H1 (cell line): Measurements from ENCODE around the gene DNASE2B. TPM values are rescaled to one million over a fixed set of nuclear protein-coding genes. Genes with fewer than 3 reads are reported as not detected.

ENCODE experiments used
- CTCF ChIA-PET: fragments of 300-600 bp; sonication (Branson Sonifier 250); formaldehyde crosslinking; loops from one replicate; lab custom pipeline; 2021; ENCODE audit not compliant: partially characterized antibody; lab: Charles Lee
- POLR2A ChIA-PET: fragments of 300-600 bp; sonication (Branson Sonifier 250); formaldehyde crosslinking; loops from one replicate; lab custom pipeline; 2021; ENCODE audit warnings: inconsistent platforms; ENCODE audit not compliant: partially characterized antibody; lab: Charles Lee
- DNase-seq, 2 experiments: peaks; one replicate each; pipeline versions ENCODE4 v3.0.0 to v3.0.0-alpha.2; 2010 to 2022; ENCODE audit warnings: low spot score in 2 of 2, low read depth in 1 of 2, mixed read lengths in 1 of 2
- FAIRE-seq: peaks from 2 replicates; lab custom pipeline; 2011; peaks lifted over from hg19 to GRCh38; lab: Jason Lieb, UNC
- H2AFZ ChIP-seq: 2 replicates; pipeline ENCODE4 v1.8.1; 2012; ENCODE audit warnings: low read length, inconsistent platforms
- H2AK5ac ChIP-seq: 2 replicates; pipeline ENCODE4 v1.6.1; 2013; ENCODE audit warnings: low read depth, low read length
- H2BK120ac ChIP-seq: replicated peaks from 2 replicates; pipeline ENCODE3; 2013; ENCODE audit warnings: low read depth, low read length, inconsistent platforms
- H2BK12ac ChIP-seq: 2 replicates; pipeline ENCODE4 v1.6.1; 2013; ENCODE audit warnings: low read depth, low read length
- H2BK15ac ChIP-seq: 2 replicates; pipeline ENCODE4 v1.6.1; 2013; ENCODE audit warnings: low read length
- H2BK20ac ChIP-seq: 2 replicates; pipeline ENCODE4 v1.6.1; 2013; ENCODE audit warnings: low read length
- H2BK5ac ChIP-seq: 2 replicates; pipeline ENCODE4 v1.6.1; 2013; ENCODE audit warnings: low read depth, low read length
- H3K14ac ChIP-seq: 2 replicates; pipeline ENCODE4 v1.6.1; 2013; ENCODE audit warnings: inconsistent platforms; ENCODE audit not compliant: insufficient read length
- H3K18ac ChIP-seq: 2 replicates; pipeline ENCODE4 v1.6.1; 2013; ENCODE audit warnings: low read length; ENCODE audit errors: extremely low read depth
- H3K23ac ChIP-seq: 2 replicates; pipeline ENCODE4 v1.6.1; 2013; ENCODE audit warnings: inconsistent platforms; ENCODE audit not compliant: insufficient read length
- H3K23me2 ChIP-seq: 2 replicates; pipeline ENCODE4 v1.6.1; 2013; ENCODE audit warnings: low read depth, low read length
- H3K27ac ChIP-seq: 2 replicates; pipeline ENCODE4 v1.6.1; 2011; ENCODE audit warnings: low read depth, low read length, inconsistent platforms
- H3K27me3 ChIP-seq, 4 experiments: replicated peaks in 1 of 4; 1 replicate in 1 of 4; 2 replicates in 3 of 4; pipeline versions ENCODE4 v1.6.1 to v1.8.1; 2011 to 2013; ENCODE audit warnings: low read length in 3 of 4, mild to moderate bottlenecking in 3 of 4, inconsistent platforms in 2 of 4, mixed read lengths in 2 of 4, moderate library complexity in 1 of 4; ENCODE audit not compliant: control insufficient read depth in 3 of 4, insufficient read depth in 3 of 4; ENCODE audit errors: extremely low read depth in 1 of 4
- H3K36me3 ChIP-seq, 4 experiments: 2 replicates each; pipeline versions ENCODE4 v1.6.1 to v1.8.1; 2011 to 2013; ENCODE audit warnings: mild to moderate bottlenecking in 4 of 4, low read length in 3 of 4, moderate library complexity in 2 of 4, control low read depth in 1 of 4, inconsistent platforms in 1 of 4; ENCODE audit not compliant: insufficient read depth in 4 of 4, control insufficient read depth in 2 of 4
- H3K4ac ChIP-seq: replicated peaks from 2 replicates; pipeline ENCODE3; 2013; ENCODE audit warnings: low read length, low read depth, mixed read lengths, inconsistent platforms; ENCODE audit not compliant: insufficient read length
- H3K4me1 ChIP-seq, 4 experiments: replicated peaks in 1 of 4; 1 replicate in 1 of 4; 2 replicates in 3 of 4; pipeline versions ENCODE4 v1.6.1 to v1.8.1; 2011 to 2013; ENCODE audit warnings: low read length in 3 of 4, inconsistent platforms in 2 of 4, mixed read lengths in 1 of 4; ENCODE audit not compliant: insufficient read depth in 4 of 4, control insufficient read depth in 3 of 4
- H3K4me2 ChIP-seq, 2 experiments: 2 replicates each; pipeline versions ENCODE4 v1.6.1 to v1.8.1; 2011 to 2013; ENCODE audit warnings: low read depth in 2 of 2, low read length in 2 of 2, control low read depth in 1 of 2, inconsistent platforms in 1 of 2, mild to moderate bottlenecking in 1 of 2; ENCODE audit not compliant: insufficient read depth in 1 of 2
- H3K4me3 ChIP-seq, 4 experiments: fragments of 200-600, 300-600 bp in 1 of 4; sonication (generic), shearing (Covaris generic), sonication (Bioruptor Twin) in 1 of 4; 2 replicates each; pipeline versions ENCODE4 v1.5.1 to v1.8.1; 2011 to 2016; ENCODE audit warnings: low read length in 4 of 4, low read depth in 3 of 4, control low read depth in 2 of 4, inconsistent platforms in 2 of 4, mild to moderate bottlenecking in 2 of 4, mixed read lengths in 1 of 4, moderate library complexity in 1 of 4; ENCODE audit not compliant: insufficient read depth in 2 of 4; ENCODE audit errors: extremely low read depth in 1 of 4
- H3K56ac ChIP-seq: replicated peaks from 2 replicates; pipeline ENCODE3; 2013; ENCODE audit warnings: low read depth, mild to moderate bottlenecking, mixed read lengths, low read length, inconsistent platforms; ENCODE audit not compliant: insufficient read length
- H3K79me1 ChIP-seq: 2 replicates; pipeline ENCODE4 v1.6.1; 2013; ENCODE audit warnings: low read depth, low read length, control low read depth
- H3K79me2 ChIP-seq, 2 experiments: 2 replicates each; pipeline versions ENCODE4 v1.6.1 to v1.8.1; 2012 to 2013; ENCODE audit warnings: low read length in 2 of 2, mild to moderate bottlenecking in 2 of 2, inconsistent platforms in 1 of 2; ENCODE audit not compliant: insufficient read depth in 2 of 2, control insufficient read depth in 1 of 2
- H3K9ac ChIP-seq, 4 experiments: replicated peaks in 1 of 4; 1 replicate in 1 of 4; 2 replicates in 3 of 4; pipeline versions ENCODE4 v1.6.1 to v1.8.1; 2011 to 2013; ENCODE audit warnings: low read depth in 3 of 4, low read length in 3 of 4, control low read depth in 2 of 4, mild to moderate bottlenecking in 2 of 4, moderate library complexity in 2 of 4, inconsistent platforms in 1 of 4; ENCODE audit errors: extremely low read depth in 1 of 4
- H3K9me3 ChIP-seq, 2 experiments: 2 replicates each; pipeline versions ENCODE4 v1.6.1 to v1.8.1; 2012 to 2013; ENCODE audit warnings: mild to moderate bottlenecking in 2 of 2, moderate library complexity in 2 of 2, control low read depth in 1 of 2, inconsistent platforms in 1 of 2, low read depth in 1 of 2, low read length in 1 of 2, mixed read lengths in 1 of 2; ENCODE audit not compliant: insufficient read depth in 2 of 2
- H4K20me1 ChIP-seq, 2 experiments: replicated peaks in 1 of 2; 2 replicates each; pipeline versions ENCODE3 to v1.8.1; 2011 to 2013; ENCODE audit warnings: inconsistent platforms in 2 of 2, low read length in 2 of 2, mild to moderate bottlenecking in 1 of 2; ENCODE audit not compliant: insufficient read depth in 2 of 2, control insufficient read depth in 1 of 2
- H4K5ac ChIP-seq: 2 replicates; pipeline ENCODE4 v1.6.1; 2013; ENCODE audit warnings: low read length, low read depth, mixed read lengths, inconsistent platforms; ENCODE audit not compliant: insufficient read length
- H4K8ac ChIP-seq: 2 replicates; pipeline ENCODE4 v1.8.0; 2013; ENCODE audit warnings: mild to moderate bottlenecking, moderate library complexity, low read length, inconsistent platforms; ENCODE audit not compliant: insufficient read depth; ENCODE audit errors: extremely low read depth
- H4K91ac ChIP-seq: replicated peaks from 2 replicates; pipeline ENCODE3; 2013; ENCODE audit warnings: low read length, mixed read lengths, inconsistent platforms; ENCODE audit not compliant: insufficient read length
- MAFK ChIP-seq: IDR thresholded peaks from 2 replicates; pipeline ENCODE4 v1.6.1; 2012; ENCODE audit warnings: low read depth, mild to moderate bottlenecking, improper control_type of control experiment, low read length
- RFX5 ChIP-seq: IDR thresholded peaks from 2 replicates; pipeline ENCODE4 v1.6.1; 2011; ENCODE audit warnings: low read depth, low read length, improper control_type of control experiment, borderline replicate concordance
- RXRA ChIP-seq: IDR thresholded peaks from 2 replicates; pipeline ENCODE4 v1.6.1; 2011; ENCODE audit warnings: low read depth, mild to moderate bottlenecking, low read length, moderate library complexity; ENCODE audit not compliant: insufficient read depth
- SAP30 ChIP-seq: fragments of 300-600 bp; sonication (generic); IDR thresholded peaks from 2 replicates; pipeline ENCODE4 v1.7.1; 2012; ENCODE audit warnings: low read length, moderate library complexity, mild to moderate bottlenecking, inconsistent platforms; ENCODE audit not compliant: insufficient read depth, insufficient replicate concordance
- SIX5 ChIP-seq: IDR thresholded peaks from 2 replicates; pipeline ENCODE4 v1.6.1; 2011; ENCODE audit warnings: mild to moderate bottlenecking, low read depth, low read length
- ZNF274 ChIP-seq: IDR thresholded peaks from 2 replicates; pipeline ENCODE4 v1.7.0; 2012; ENCODE audit warnings: low read length, borderline replicate concordance; ENCODE audit errors: extremely low read depth
- WGBS, 2 experiments: shearing (Covaris generic) in 1 of 2; methylation state at CpG; one replicate each; pipeline versions ENCODE4 v1.1.6 to v1.1.7; 2013 to 2015; ENCODE audit warnings: low lambda C conversion rate in 2 of 2, mixed read lengths in 2 of 2, inconsistent platforms in 1 of 2, low coverage in 1 of 2, missing lambda C conversion rate in 1 of 2; ENCODE audit not compliant: insufficient replicate concordance in 2 of 2, insufficient coverage in 1 of 2, insufficient read length in 1 of 2; ENCODE audit errors: extremely low coverage in 1 of 2, missing lambda C conversion rate in 1 of 2; 5-methylcytosine and 5-hydroxymethylcytosine counted together
- polyA plus RNA-seq, 7 experiments: library from polyadenylated mRNA; depleted of rRNA in 3 of 7; stranded (reverse) in 5 of 7; unstranded in 2 of 7; fragments of >200 nt in 5 of 7; fragments of 200-250 nt in 2 of 7; gene quantifications; 1 replicate in 5 of 7; 2 replicates in 1 of 7; 4 replicates in 1 of 7; pipeline versions ENCODE4 v1.2.1 to v1.2.3, GENCODE V29; 2011 to 2013; ENCODE audit warnings: missing spikeins in 2 of 7, mixed read lengths in 2 of 7
- total RNA-seq: library from RNA; stranded (reverse); fragmentation: NEBNext Ultra II Directional; extraction: Animal tissue kit (Norgen Biotek cat#: 25700); gene quantifications from 2 replicates; pipeline ENCODE4 v1.2.1, GENCODE V29; 2021

The DNASE2B gene
- total and polyA plus RNA-seq, 2 of the 8 experiments (the other 6 are each of a cell fraction or from before 2014, with no cell fraction given), result not detected

DNA sequence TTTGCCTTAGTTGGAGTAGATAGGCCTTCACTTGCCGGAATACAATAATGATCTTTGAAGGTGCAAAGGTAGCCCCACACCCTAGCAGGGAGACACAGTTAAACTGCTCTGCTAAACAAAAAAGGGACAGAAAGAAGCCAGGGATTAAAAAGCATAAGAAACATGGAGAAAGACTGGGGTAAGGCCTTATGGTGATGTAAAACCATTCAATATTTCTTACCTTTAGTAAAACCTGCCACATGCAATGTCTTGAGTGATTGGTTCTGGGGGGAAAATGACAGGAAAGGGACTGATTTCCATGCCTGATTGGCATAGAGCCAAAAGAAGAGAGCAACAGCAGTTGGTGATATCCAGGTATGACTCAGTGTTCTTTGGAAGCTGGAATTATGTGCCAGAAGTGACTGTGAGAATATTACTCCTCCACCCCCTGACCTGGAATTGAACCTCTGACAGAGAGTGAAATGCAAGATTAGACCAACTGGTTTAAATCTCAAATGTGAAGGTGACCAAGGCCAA, 8.1 kb downstream of the DNASE2B start:
- ChIA-PET POLR2A (no interaction called here), CTCF (interaction anchor here (0.6 to 1.2 kb wide), 2 partner anchors 376 to 780 kb away, joined by 3 read pairs; no protein-coding TSS in a partner anchor)
- H3K27me3 ChIP-seq, result no peaks in the 10 kb centered on the region
- H3K14ac ChIP-seq, result no peak overlapping the region
- no peaks in the 10 kb centered on the region for H3K23me2 ChIP-seq
- no peak for DNase-seq
- no peaks in the 10 kb centered on the region for H3K4me1 ChIP-seq
- H3K79me1 ChIP-seq, result no peaks in the 10 kb centered on the region
- H4K8ac ChIP-seq, result no peak overlapping the region
- no peak overlapping the region for H3K27ac ChIP-seq
- WGBS, 2 experiments, result 100% methylated on average over 1 of the region's 1 CpG; no CpG with 5 or more reads in 1 of the 2 experiments
- no peak overlapping the region for H3K4me3 ChIP-seq
- H2BK20ac ChIP-seq, result no peak overlapping the region
- no peak overlapping the region for H4K91ac ChIP-seq
- no peak overlapping the region for H3K9ac ChIP-seq
- H2BK120ac ChIP-seq, result no peak overlapping the region
- H3K56ac ChIP-seq, result no peak overlapping the region
- H3K4ac ChIP-seq, result no peak overlapping the region
- no peak overlapping the region for H2BK12ac ChIP-seq
- no peak overlapping the region for H3K23ac ChIP-seq
- H2AFZ ChIP-seq, result no peak overlapping the region
- H3K9me3 ChIP-seq, result no peaks in the 10 kb centered on the region
- H3K4me2 ChIP-seq, result no peak overlapping the region
- H3K79me2 ChIP-seq, result no peaks in the 10 kb centered on the region
- no peak for FAIRE-seq
- no peak overlapping the region for H3K18ac ChIP-seq
- no peaks in the 10 kb centered on the region for H4K20me1 ChIP-seq
- no peak overlapping the region for H2AK5ac ChIP-seq
- no peak overlapping the region for H2BK15ac ChIP-seq
- H2BK5ac ChIP-seq, result no peak overlapping the region
- H3K36me3 ChIP-seq, result no peaks in the 10 kb centered on the region
- no peak overlapping the region for H4K5ac ChIP-seq
- TF ChIP-seq MAFK (no peak), RFX5 (no peak), SIX5 (no peak), RXRA (no peak), SAP30 (no peak), ZNF274 (no peak)
